Astrocyte of the cerebellum (primary cell): Measurements from ENCODE around the gene PHF2.

Source experiments
- DNase-seq: peaks from one replicate; pipeline ENCODE4 v3.0.0-alpha.2; 2011; ENCODE audit warnings: low read depth
- H3K4me3 ChIP-seq: 2 replicates; pipeline ENCODE4 v1.5.1; 2011; ENCODE audit warnings: mild to moderate bottlenecking, low read depth, low read length, moderate library complexity
- in situ Hi-C: cut with HindIII; loops from 2 replicates; pipeline ENCODE4 v1.10.0; 2017; ENCODE audit warnings: low sequenced_read_pairs
- TF ChIP-seq, protein P1 (sequence below): IDR thresholded peaks from 2 replicates; pipeline ENCODE4 v1.5.1; 2012; ENCODE audit warnings: low read length, low read depth, moderate library complexity, mild to moderate bottlenecking; ENCODE audit errors: missing control alignments

The PHF2 gene

DNA sequence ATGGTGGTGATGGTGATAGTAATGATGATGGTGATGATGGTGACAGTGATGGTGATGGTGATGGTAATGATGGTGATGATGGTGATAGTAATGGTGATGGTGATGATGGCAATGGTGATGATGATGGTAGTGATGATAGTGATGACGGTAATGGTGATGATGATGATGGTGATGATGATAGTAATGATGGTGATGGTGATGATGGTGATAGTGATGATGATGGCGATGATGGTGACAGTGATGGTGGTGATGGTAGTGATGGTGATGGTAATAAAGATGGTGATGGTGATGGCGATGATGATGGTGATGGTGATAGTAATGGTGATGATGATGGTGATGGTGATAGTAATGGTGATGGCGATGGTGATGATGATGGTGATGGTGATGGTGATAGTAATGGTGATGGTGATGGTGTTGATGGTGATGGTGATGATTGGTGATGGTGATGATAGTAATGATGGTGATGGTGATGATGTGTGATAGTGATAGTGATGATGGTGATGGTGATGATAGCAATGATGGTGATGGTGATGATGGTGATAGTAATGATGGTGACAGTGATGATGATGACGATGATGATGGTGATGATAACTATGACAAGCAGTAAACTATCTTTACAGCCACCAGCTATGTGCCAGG is 38.6 kb downstream of the PHF2 start:
- no peak overlapping the region for H3K4me3 ChIP-seq
- in situ Hi-C loops: no loop called here
- TF ChIP-seq, protein P1, sequence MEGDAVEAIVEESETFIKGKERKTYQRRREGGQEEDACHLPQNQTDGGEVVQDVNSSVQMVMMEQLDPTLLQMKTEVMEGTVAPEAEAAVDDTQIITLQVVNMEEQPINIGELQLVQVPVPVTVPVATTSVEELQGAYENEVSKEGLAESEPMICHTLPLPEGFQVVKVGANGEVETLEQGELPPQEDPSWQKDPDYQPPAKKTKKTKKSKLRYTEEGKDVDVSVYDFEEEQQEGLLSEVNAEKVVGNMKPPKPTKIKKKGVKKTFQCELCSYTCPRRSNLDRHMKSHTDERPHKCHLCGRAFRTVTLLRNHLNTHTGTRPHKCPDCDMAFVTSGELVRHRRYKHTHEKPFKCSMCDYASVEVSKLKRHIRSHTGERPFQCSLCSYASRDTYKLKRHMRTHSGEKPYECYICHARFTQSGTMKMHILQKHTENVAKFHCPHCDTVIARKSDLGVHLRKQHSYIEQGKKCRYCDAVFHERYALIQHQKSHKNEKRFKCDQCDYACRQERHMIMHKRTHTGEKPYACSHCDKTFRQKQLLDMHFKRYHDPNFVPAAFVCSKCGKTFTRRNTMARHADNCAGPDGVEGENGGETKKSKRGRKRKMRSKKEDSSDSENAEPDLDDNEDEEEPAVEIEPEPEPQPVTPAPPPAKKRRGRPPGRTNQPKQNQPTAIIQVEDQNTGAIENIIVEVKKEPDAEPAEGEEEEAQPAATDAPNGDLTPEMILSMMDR: no peak
- no peak for DNase-seq

DNA sequence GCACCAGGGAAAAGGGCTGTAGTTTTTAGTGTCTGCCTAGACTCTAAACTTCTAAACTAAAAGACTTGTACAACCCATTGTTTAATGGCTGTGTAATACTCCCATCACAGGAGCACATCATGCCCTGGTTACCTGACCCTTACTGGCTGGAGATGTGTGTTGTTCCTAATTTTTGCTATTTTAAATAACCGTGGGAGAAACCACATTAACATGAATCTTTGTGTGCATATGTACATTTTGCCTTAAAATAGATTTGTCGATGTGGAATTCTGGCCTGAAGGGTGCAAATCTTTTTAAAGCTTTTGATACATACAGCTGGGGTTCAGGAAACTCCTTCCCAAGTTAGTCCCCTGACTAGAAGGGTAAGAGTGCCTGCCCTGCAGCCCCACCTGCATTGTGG is 39.7 kb downstream of the PHF2 start:
- TF ChIP-seq, protein P1: no peak
- no peak for DNase-seq
- in situ Hi-C loops: no loop called here
- H3K4me3 ChIP-seq: no peak overlapping the region

DNA sequence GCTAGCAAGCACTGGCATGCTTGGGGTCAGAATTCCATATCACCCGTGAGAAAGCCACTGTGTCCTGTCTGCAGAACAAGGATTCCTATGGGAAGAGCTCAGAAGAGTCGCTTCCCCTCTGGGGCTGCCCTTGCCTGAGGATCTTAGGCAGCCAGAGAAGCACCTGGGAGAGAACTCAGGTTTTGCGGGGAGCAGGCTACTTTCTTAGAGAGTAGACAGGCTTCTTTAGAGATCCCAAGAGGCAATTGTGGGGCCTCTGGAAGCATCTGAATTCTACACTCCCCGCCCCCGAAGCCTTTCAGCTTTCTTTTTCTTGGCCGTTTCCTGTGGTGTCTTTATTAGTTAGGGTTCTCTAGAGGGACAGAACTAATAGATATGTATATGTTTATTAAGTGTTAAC is 40.9 kb downstream of the PHF2 start:
- in situ Hi-C loops: no loop called here
- no peak overlapping the region for H3K4me3 ChIP-seq
- TF ChIP-seq, protein P1: no peak
- no peak for DNase-seq

DNA sequence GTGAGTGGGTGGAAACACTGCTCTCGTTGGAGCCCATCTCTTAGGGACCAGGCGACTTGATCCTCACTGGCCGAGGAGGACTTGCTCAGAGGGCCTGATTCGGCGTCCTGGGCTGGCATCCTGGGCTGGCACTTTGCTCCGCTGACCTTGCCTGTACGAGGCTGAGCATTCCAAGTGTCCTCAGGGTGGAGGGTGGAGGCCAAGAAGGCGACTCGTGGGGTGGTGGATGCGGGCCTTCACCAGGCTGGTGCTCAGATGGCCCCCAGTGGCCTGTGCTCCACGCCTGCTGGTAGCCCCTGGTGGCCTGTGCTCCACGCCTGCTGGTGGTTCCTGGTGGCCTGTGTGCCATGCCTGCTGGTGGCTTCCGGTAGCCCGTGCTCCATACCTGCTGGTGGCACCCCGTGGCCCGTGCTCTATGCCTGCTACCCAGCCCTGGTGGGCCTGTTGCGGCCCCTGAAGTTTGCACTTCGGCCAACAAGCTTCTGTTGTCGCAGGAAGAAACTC is 42.9 kb downstream of the PHF2 start:
- H3K4me3 ChIP-seq: no peak overlapping the region
- in situ Hi-C loops: no loop called here
- TF ChIP-seq, protein P1: no peak
- no peak for DNase-seq

DNA sequence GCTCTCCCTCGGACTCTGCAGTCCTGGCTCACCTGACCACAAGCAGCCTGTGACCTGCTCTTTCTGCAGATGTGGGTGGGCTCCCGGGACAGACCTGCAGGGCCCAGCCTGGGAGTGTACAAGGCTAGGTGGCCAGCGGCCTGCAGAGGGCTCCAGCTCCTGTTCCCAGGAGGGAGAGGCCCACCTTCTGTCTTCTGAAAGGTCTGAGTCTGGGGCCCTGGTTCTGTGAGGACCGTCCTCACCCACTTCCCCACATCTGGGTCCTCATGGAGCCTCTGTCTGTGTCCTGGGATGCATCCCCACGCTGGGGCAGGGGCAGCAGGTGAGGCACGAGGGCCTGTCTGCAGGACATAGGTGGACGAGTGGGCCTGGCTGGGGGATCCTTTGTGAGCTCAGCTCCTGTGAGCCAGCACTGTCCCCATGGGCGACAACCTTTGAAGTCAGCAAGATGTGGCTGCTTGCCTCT is 43.7 kb downstream of the PHF2 start:
- TF ChIP-seq, protein P1: no peak
- DNase-seq: no peak
- in situ Hi-C loops: no loop called here
- no peak overlapping the region for H3K4me3 ChIP-seq

DNA sequence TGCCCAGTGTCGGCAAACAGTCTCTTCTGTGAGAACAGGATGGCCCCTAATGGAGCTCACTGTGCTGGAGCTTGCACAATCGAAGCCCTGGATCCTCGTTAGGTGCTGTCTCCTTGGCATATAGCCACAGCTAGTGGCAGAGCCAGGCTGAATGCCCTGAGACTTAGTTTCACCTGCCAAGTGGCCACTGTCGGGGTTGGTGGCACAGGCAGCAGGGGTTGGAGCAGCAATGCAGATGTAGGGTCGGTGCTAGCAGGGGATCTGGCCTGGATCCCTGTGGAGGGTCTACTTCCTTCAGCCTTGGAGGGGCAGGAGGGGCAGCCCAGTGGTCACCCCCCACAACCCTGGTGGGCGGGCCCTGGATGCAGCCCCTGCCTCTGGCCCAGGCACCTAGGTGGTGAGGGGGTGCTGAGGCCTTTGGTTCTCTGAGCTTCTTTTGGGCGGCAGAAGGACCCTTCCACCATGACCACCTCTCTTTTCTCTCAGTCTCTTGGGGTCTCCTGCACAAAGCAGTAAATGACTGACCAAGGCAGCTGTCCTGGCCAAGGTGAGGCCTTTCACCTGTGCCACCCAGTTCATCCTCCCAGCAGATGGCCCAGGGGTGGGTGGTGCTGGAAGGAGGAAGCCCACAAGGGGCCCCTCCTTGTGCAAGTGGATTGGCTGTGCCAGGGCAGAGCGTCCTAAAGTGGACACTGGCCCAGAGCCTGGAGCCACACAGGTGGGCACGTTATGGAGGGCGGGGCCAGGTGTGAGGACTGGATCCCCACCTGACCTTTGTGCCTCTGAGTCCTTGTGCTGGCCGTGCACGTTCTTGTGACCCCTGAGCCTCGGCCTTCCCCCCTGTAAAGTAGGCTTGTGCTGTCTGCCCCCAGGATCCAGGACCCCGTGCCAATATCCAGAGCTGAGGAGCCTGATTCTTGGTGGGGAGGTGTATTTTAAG is 44.8 kb downstream of the PHF2 start:
- TF ChIP-seq, protein P1: no peak
- in situ Hi-C loops: no loop called here
- H3K4me3 ChIP-seq: no peak overlapping the region
- DNase-seq: no peak
